ENCODE results near the gene FOSB. TPM values are rescaled to one million over a fixed set of nuclear protein-coding genes. Genes with fewer than 3 reads are reported as not detected.
A peak's percentile ranks its signal among the peaks of the same experiment; 100 is the strongest.

FOSB gene
- total RNA-seq, 2 experiments from 2014 or later: 5.6 to 98.6 TPM

GRCh38 chr19:45517641-45518468, 50.1 kb downstream of the FOSB start:
- Mint-ChIP-seq H3K9me3 (ENCODE audit: low read depth) (no peaks in the 10 kb centered on the region), H3K36me3 (peaks cover 25% of the 10 kb centered on the region), H3K27ac (peak overlapping the region; percentile 50), H3K4me3 (no peak overlapping the region), H3K4me1 (peaks cover 52% of the 10 kb centered on the region), H3K27me3 (no peaks in the 10 kb centered on the region)
- DNase-seq (no peak), ATAC-seq (no peak)
- CTCF ChIA-PET: no interaction called here

- peaks cover 25% of the 10 kb centered on the region for H3K36me3 Mint-ChIP-seq
- DNase-seq (no peak), ATAC-seq (no peak)
- no peaks in the 10 kb centered on the region for H3K9me3 Mint-ChIP-seq (ENCODE audit: low read depth)
- H3K4me1 Mint-ChIP-seq: peaks cover 51% of the 10 kb centered on the region
- no peaks in the 10 kb centered on the region for H3K27me3 Mint-ChIP-seq
- no peak overlapping the region for H3K4me3 Mint-ChIP-seq
- H3K27ac Mint-ChIP-seq: peak overlapping the region; percentile 65
- CTCF ChIA-PET: interaction anchor here (0.9 to 1.4 kb wide), 2 partner anchors 9 to 40 kb away, joined by 3 read pairs; no protein-coding TSS in a partner anchor
Observed at GRCh38 chr19:45518469-45518826, 50.7 kb downstream of the FOSB start.

- Mint-ChIP-seq H3K9me3 (ENCODE audit: low read depth) (no peaks in the 10 kb centered on the region), H3K4me1 (peaks cover 29% of the 10 kb centered on the region), H3K36me3 (peaks cover 43% of the 10 kb centered on the region), H3K27ac (no peak overlapping the region), H3K27me3 (no peaks in the 10 kb centered on the region), H3K4me3 (no peak overlapping the region)
- ATAC-seq (no peak), DNase-seq (no peak)
- CTCF ChIA-PET: interaction anchor here (1.0 to 1.2 kb wide), 3 partner anchors 36 to 92 kb away, joined by 3 to 9 read pairs (median 3); no protein-coding TSS in a partner anchor
Observed at GRCh38 chr19:45522010-45522941, 54.5 kb downstream of the FOSB start.

GRCh38 chr19:45523642-45524256, 56.0 kb downstream of the FOSB start:
- DNase-seq: peak; percentile 81
- H3K4me3 Mint-ChIP-seq: no peak overlapping the region
- CTCF ChIA-PET: interaction anchor here (0.8 to 1.9 kb wide), 5 partner anchors 8 to 84 kb away, joined by 3 to 9 read pairs (median 4); no protein-coding TSS in a partner anchor
- H3K36me3 Mint-ChIP-seq: peaks cover 41% of the 10 kb centered on the region
- no peaks in the 10 kb centered on the region for H3K9me3 Mint-ChIP-seq (ENCODE audit: low read depth)
- H3K4me1 Mint-ChIP-seq: peaks cover 33% of the 10 kb centered on the region
- H3K27me3 Mint-ChIP-seq: no peaks in the 10 kb centered on the region
- H3K27ac Mint-ChIP-seq: peak overlapping the region; percentile 66
- ATAC-seq: peak; percentile 95

- H3K27me3 Mint-ChIP-seq: no peaks in the 10 kb centered on the region
Observed at GRCh38 chr19:45524575-45525129, 56.9 kb downstream of the FOSB start.

More at GRCh38 chr19:45524575-45525129, 56.9 kb downstream of the FOSB start:
- Mint-ChIP-seq H3K4me1 (peaks cover 33% of the 10 kb centered on the region), H3K36me3 (peaks cover 41% of the 10 kb centered on the region), H3K4me3 (no peak overlapping the region), H3K27ac (no peak overlapping the region), H3K9me3 (ENCODE audit: low read depth) (no peaks in the 10 kb centered on the region)
- DNase-seq (no peak), ATAC-seq (no peak)
- CTCF ChIA-PET: interaction anchor here (0.7 to 1.9 kb wide), 6 partner anchors 9 to 85 kb away, joined by 3 to 9 read pairs (median 4); no protein-coding TSS in a partner anchor

Small RNA genes lying within 50 kb of the gene (microRNA-seq; reads per million reads assigned to microRNA genes)
- gene MIR6088: not detected

Other genes starting within 250 kb of the FOSB start
- gene EXOC3L2, start 222.6 kb upstream of the FOSB start, total RNA-seq: not detected
- 10 to 100 TPM; 25.9 to 29.4 TPM for gene MARK4, start 216.7 kb upstream of the FOSB start, total RNA-seq
- gene CKM, start 145.1 kb upstream of the FOSB start, total RNA-seq: not detected
- not detected for gene KLC3, start 127.2 kb upstream of the FOSB start, total RNA-seq
- gene ERCC2, start 97.4 kb upstream of the FOSB start, total RNA-seq: 10 to 100 TPM; 26.1 to 26.8 TPM
- gene PPP1R13L, start 62.9 kb upstream of the FOSB start, total RNA-seq: 10 to 100 TPM in 1 of 2 experiments, 1 to 10 TPM in 1; 6.4 to 11.7 TPM
- gene POLR1G, start 61.4 kb upstream of the FOSB start, total RNA-seq: 10 to 100 TPM in 1 of 2 experiments, 1 to 10 TPM in 1; 8.9 to 12.2 TPM
- gene ERCC1, start 44.1 kb upstream of the FOSB start, total RNA-seq: 10 to 100 TPM; 62.5 to 73.4 TPM
- 1 to 10 TPM; 3.1 to 4.3 TPM for gene RTN2, start 29.1 kb downstream of the FOSB start, total RNA-seq
- 1 to 10 TPM; 4.3 to 4.5 TPM for gene PPM1N, start 30.4 kb downstream of the FOSB start, total RNA-seq
- 100 to 1,000 TPM; 223 to 308 TPM for gene VASP, start 39.5 kb downstream of the FOSB start, total RNA-seq
- 10 to 100 TPM; 13.4 to 16.7 TPM for gene OPA3, start 116.8 kb downstream of the FOSB start, total RNA-seq
- gene GPR4, start 134.2 kb downstream of the FOSB start, total RNA-seq: not detected
- 100 to 1,000 TPM; 122 to 128 TPM for gene EML2, start 171.4 kb downstream of the FOSB start, total RNA-seq
- 10 to 100 TPM; 12.1 to 14.7 TPM for gene GIPR, start 200.2 kb downstream of the FOSB start, total RNA-seq
- 100 to 1,000 TPM; 602 to 634 TPM for gene SNRPD2, start 224.0 kb downstream of the FOSB start, total RNA-seq
- 10 to 100 TPM in 1 of 2 experiments, 1 to 10 TPM in 1; 9.6 to 12.7 TPM for gene QPCTL, start 224.7 kb downstream of the FOSB start, total RNA-seq